Colonic mucosa (tissue), 4 donors: ENCODE results near the gene SLC7A6. TPM values are rescaled to one million over a fixed set of nuclear protein-coding genes. Genes with fewer than 3 reads are reported as not detected.

ENCODE experiments used
- DNase-seq: peaks from one replicate; pipeline ENCODE4 v3.0.0-alpha.2; 2020
- H3K27ac ChIP-seq: fragments of 200-600 bp; one replicate; pipeline ENCODE4 v1.8.0; 2021
- H3K27me3 ChIP-seq: fragments of 200-600 bp; one replicate; pipeline ENCODE4 v1.8.0; 2021
- H3K36me3 ChIP-seq: fragments of 200-600 bp; one replicate; pipeline ENCODE4 v1.8.0; 2021
- H3K4me1 ChIP-seq: fragments of 200-600 bp; one replicate; pipeline ENCODE4 v1.8.0; 2021; ENCODE audit warnings: mild to moderate bottlenecking
- H3K4me3 ChIP-seq: fragments of 200-600 bp; one replicate; pipeline ENCODE4 v1.8.0; 2021
- H3K9ac ChIP-seq, 2 donors: one replicate each; pipeline ENCODE4 v1.7.0; 2013; ENCODE audit warnings: control low read depth in 2 of 2, low read depth in 2 of 2, low read length in 2 of 2
- H3K9me3 ChIP-seq: fragments of 200-600 bp; one replicate; pipeline ENCODE4 v1.8.0; 2021
- intact Hi-C: fragments of 100-400 bp; cut with DNase I; formaldehyde crosslinking; loops from one replicate; pipeline ENCODE4 v1.14.1; 2022
- total RNA-seq, 2 donors: library from RNA; stranded (reverse); fragmentation: NEBNext Ultra II Directional in 1 of 2; extraction: Animal tissue kit (Norgen Biotek cat#: 25700) in 1 of 2; gene quantifications; one replicate each; pipeline ENCODE4 v1.2.1, GENCODE V29; 2021
- TF ChIP-seq, protein P1 (sequence below): fragments of 200-600 bp; IDR thresholded peaks from one replicate; pipeline ENCODE4 v1.8.0; 2022; ENCODE audit warnings: antibody characterized with exemption, mild to moderate bottlenecking
- donor health status: healthy.
- donor health status: DM: no; HTN: no; CAD: no.
- donor health status: DM: no; HTN: no; CAD: no.

Gene SLC7A6
- total RNA-seq, 2 donors from 2014 or later = 22.0 to 42.2 TPM

DNA sequence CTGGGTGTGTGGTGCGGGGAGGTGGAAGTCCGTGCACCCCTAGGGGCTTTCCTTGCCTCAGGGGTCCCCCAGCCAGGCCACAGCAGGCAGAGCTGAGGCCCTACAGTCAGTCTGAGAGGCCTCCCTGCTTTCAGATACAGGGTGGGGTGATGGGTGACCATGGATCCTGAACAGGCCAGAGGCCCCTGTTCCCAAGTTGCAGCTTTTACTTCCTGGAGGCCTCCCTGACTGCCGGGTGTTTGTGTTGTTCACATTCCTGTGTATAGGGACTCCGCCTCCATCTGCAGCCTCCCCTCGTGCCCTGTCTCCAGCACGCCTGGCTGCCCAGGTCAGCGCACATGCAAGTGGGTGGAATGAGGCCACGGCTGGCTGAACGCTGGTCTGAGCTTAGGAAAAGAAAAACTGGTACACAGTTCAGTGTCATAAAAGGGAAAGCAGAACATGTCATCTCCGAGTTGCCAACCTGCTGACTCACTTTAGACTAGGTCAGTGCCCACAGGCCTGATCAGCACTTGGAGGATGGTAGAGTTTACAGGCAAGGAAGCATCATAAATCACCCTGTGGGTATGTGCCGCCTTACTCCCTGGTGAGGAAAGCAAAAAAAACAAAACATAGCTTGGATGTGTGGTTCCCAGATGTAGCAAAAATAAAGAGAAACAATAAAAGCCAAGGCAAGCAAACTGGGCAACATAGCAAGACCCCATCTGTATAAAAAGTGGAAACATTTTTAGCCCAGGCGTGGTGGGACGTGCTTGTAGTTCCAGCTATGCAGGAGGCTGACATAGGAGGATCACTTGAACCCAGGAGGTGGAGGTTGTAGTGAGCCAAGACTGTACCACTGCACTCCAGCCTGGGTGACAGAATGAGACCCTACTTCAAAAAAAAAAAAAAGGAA, 6.2 kb upstream of the SLC7A6 start:
- H3K9ac ChIP-seq = peak overlapping the region in 1 of 2 donors; percentile 52
- H3K27ac ChIP-seq = peak overlapping the region; percentile 80
- H3K36me3 ChIP-seq = no peaks in the 10 kb centered on the region
- no peaks in the 10 kb centered on the region for H3K9me3 ChIP-seq
- H3K4me1 ChIP-seq = peaks cover 11% of the 10 kb centered on the region
- H3K27me3 ChIP-seq = no peaks in the 10 kb centered on the region
- intact Hi-C loops = no loop called here
- peak; percentile 65 for DNase-seq
- TF ChIP-seq, protein P1, sequence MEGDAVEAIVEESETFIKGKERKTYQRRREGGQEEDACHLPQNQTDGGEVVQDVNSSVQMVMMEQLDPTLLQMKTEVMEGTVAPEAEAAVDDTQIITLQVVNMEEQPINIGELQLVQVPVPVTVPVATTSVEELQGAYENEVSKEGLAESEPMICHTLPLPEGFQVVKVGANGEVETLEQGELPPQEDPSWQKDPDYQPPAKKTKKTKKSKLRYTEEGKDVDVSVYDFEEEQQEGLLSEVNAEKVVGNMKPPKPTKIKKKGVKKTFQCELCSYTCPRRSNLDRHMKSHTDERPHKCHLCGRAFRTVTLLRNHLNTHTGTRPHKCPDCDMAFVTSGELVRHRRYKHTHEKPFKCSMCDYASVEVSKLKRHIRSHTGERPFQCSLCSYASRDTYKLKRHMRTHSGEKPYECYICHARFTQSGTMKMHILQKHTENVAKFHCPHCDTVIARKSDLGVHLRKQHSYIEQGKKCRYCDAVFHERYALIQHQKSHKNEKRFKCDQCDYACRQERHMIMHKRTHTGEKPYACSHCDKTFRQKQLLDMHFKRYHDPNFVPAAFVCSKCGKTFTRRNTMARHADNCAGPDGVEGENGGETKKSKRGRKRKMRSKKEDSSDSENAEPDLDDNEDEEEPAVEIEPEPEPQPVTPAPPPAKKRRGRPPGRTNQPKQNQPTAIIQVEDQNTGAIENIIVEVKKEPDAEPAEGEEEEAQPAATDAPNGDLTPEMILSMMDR = no peak
- H3K4me3 ChIP-seq = no peak overlapping the region

DNA sequence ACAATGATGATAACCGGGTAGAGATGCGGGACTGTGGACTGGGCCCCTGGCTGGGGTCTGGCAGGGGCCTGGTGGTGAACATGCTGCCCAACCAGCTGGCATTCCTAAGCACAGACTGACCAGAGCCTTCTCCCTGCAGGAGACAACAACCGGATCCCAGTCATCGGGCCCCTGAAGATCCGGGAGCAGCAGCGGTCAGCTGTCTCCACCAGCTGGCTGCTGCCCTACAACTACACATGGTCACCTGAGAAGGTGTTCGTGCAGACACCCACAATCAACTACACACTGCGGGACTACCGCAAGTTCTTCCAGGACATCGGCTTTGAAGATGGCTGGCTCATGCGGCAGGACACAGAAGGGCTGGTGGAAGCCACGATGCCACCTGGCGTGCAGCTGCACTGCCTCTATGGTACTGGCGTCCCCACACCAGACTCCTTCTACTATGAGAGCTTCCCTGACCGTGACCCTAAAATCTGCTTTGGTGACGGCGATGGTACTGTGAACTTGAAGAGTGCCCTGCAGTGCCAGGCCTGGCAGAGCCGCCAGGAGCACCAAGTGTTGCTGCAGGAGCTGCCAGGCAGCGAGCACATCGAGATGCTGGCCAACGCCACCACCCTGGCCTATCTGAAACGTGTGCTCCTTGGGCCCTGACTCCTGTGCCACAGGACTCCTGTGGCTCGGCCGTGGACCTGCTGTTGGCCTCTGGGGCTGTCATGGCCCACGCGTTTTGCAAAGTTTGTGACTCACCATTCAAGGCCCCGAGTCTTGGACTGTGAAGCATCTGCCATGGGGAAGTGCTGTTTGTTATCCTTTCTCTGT, 5.1 kb upstream of the SLC7A6 start:
- Histone ChIP-seq H3K27ac (no peak overlapping the region), H3K4me1 (peaks cover 11% of the 10 kb centered on the region), H3K4me3 (no peak overlapping the region), H3K36me3 (no peaks in the 10 kb centered on the region), H3K27me3 (no peaks in the 10 kb centered on the region), H3K9ac (no peak overlapping the region), H3K9me3 (no peaks in the 10 kb centered on the region)
- intact Hi-C loops = no loop called here
- no peak for DNase-seq
- TF ChIP-seq, protein P1 = no peak

DNA sequence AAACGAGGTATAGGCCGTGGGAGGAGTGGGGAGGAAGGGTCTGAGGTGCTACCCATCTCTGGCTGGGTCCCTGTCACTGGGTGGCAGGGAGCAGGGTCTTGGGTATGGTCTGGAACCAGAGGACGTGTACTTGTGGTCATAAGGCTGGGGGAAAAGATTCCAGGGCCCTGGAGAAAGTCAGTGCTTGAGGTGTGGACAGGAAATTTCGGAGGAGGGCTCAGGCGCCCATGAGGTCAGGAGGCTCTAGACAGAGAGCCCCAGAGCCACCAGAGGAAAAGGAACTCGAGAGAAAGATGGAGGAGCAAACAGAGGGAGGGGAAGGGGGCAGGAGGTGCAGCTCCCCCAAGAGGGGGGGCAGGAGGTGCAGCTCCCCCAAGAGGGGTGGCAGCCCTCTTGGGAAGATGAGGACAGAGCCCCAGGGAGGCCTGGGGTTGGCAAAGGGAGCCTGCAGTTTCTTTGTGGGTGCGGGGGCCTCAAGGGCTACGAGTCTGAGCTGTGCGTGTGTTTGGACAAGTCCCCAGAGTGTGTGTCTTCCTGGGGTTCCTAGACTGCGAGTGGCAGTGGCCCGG, 683 bp upstream of the SLC7A6 start:
- Histone ChIP-seq H3K9ac (peak overlapping the region; percentile 84 to 98), H3K27ac (peak overlapping the region; percentile 91), H3K36me3 (no peaks in the 10 kb centered on the region), H3K27me3 (no peaks in the 10 kb centered on the region), H3K4me1 (peaks cover 6% of the 10 kb centered on the region), H3K9me3 (no peaks in the 10 kb centered on the region), H3K4me3 (peak overlapping the region; percentile 83)
- intact Hi-C loops = loop anchor here (2.0 to 5.0 kb wide), 2 partner anchors 49 to 63 kb away; partner anchors contain the start of genes PRMT7 and SLC7A6OS
- no peak for DNase-seq
- TF ChIP-seq, protein P1 = no peak

DNA sequence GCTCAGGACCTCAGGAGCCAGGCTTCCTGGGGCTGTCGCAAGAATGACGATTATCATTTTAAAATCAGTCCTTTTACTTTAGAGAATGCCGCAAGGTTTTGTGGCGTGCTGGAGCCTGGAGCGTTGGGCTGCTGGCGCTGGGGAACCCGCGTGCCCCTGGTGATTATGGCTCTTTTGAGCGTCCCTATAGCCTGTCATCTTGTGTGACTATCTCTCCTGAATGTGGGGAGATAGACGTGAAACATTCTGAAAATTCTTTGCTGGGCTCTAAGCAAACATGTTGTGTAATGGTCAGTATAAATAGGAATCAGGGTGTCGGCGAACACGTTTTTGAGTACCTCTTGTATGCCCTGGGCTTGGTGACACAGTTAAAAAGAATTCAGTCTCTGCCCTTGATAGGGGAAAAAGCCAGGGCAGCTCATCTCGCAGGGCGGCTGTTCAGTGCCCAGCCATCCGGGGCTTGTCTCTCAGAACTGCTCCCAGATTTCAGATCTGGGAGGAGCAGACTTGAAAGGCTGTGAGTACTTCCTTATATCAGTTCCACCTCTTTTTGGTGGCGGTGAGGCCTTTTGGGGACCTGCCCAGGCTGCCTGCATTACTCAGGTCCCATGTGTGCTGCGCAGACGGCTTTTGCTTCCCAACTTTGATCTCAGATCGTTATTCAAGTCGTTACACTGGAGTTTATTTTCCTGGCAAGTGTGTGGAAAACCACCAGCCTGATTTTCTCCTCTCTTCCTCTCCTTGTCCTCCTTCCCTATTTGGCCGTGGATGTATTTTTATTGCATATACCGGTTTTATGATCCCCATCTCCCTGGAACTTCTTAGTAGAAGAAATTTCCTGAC, 973 bp downstream of the SLC7A6 start:
- Histone ChIP-seq H3K4me1 (peaks cover 6% of the 10 kb centered on the region), H3K27me3 (no peaks in the 10 kb centered on the region), H3K4me3 (peak overlapping the region; percentile 83), H3K9me3 (no peaks in the 10 kb centered on the region), H3K9ac (peak overlapping the region; percentile 98), H3K27ac (peak overlapping the region; percentile 91), H3K36me3 (no peaks in the 10 kb centered on the region)
- peak; percentile 80 for DNase-seq
- TF ChIP-seq, protein P1 = no peak
- intact Hi-C loops = no loop called here
